GM23338 (cell line): ENCODE measurements around the gene PEDS1. TPM values are rescaled to one million over a fixed set of nuclear protein-coding genes. Genes with fewer than 3 reads are reported as not detected.

ENCODE experiments used
- ATAC-seq: fragments of 200-7000 bp; cut with Tn5 transposase; 3 replicates; pipeline ENCODE4 v1.9.1; 2020
- DNase-seq: peaks from one replicate; pipeline ENCODE4 v3.0.0-alpha.2; 2015; ENCODE audit warnings: low spot score
- H2AFZ ChIP-seq: fragments of 200-600 bp; sonication (generic); 2 replicates; pipeline ENCODE4 v1.8.0; 2016; ENCODE audit warnings: antibody characterized with exemption, mild to moderate bottlenecking, moderate library complexity
- H3F3A ChIP-seq: fragments of 200-600 bp; sonication (generic); replicated peaks from 2 replicates; pipeline ENCODE4 v1.8.0; 2017; ENCODE audit warnings: antibody characterized with exemption, mixed run types, low read depth
- H3K27ac ChIP-seq: fragments of 200-600 bp; sonication (generic); 2 replicates; pipeline ENCODE4 v1.6.1; 2016; ENCODE audit warnings: low read depth
- H3K27me3 ChIP-seq: fragments of 200-600 bp; sonication (generic); 2 replicates; pipeline ENCODE4 v1.8.0; 2016; ENCODE audit warnings: mild to moderate bottlenecking, mixed run types, moderate library complexity; ENCODE audit not compliant: insufficient read depth
- H3K36me3 ChIP-seq: fragments of 200-600 bp; sonication (generic); 2 replicates; pipeline ENCODE4 v1.8.0; 2016; ENCODE audit warnings: mild to moderate bottlenecking; ENCODE audit not compliant: insufficient read depth
- H3K4me1 ChIP-seq: fragments of 200-600 bp; sonication (generic); 2 replicates; pipeline ENCODE4 v1.8.0; 2016; ENCODE audit warnings: mild to moderate bottlenecking, moderate library complexity; ENCODE audit not compliant: insufficient read depth
- H3K4me2 ChIP-seq: fragments of 200-600 bp; sonication (generic); 2 replicates; pipeline ENCODE4 v1.7.1; 2017; ENCODE audit warnings: mixed run types
- H3K4me3 ChIP-seq: fragments of 200-600 bp; sonication (generic); 2 replicates; pipeline ENCODE4 v1.6.1; 2016; ENCODE audit warnings: mixed run types
- H3K79me2 ChIP-seq: fragments of 200-600 bp; sonication (generic); replicated peaks from 2 replicates; pipeline ENCODE4 v1.8.0; 2017; ENCODE audit warnings: mild to moderate bottlenecking; ENCODE audit not compliant: insufficient read depth
- H3K9me2 ChIP-seq: fragments of 200-600 bp; sonication (generic); 2 replicates; pipeline ENCODE4 v1.8.0; 2017; ENCODE audit not compliant: insufficient read depth
- H4K20me1 ChIP-seq: fragments of 200-600 bp; sonication (generic); replicated peaks from 2 replicates; pipeline ENCODE4 v1.8.0; 2017; ENCODE audit warnings: mild to moderate bottlenecking; ENCODE audit not compliant: insufficient read depth
- H3K27ac Mint-ChIP-seq: 2 replicates; pipeline ENCODE4 v1.8.0; 2020; ENCODE audit warnings: inconsistent platforms, mild to moderate bottlenecking, moderate library complexity, mixed read lengths
- H3K27me3 Mint-ChIP-seq: 3 replicates; pipeline ENCODE4 v1.8.0; 2022; ENCODE audit warnings: low read depth, mild to moderate bottlenecking, moderate library complexity, mixed read lengths, inconsistent platforms; ENCODE audit not compliant: insufficient read depth, poor library complexity
- H3K36me3 Mint-ChIP-seq: 3 replicates; pipeline ENCODE4 v1.8.0; 2021; ENCODE audit warnings: low read depth, mild to moderate bottlenecking, inconsistent platforms, moderate library complexity, mixed read lengths
- H3K4me1 Mint-ChIP-seq: 3 replicates; pipeline ENCODE4 v1.8.0; 2020; ENCODE audit warnings: mild to moderate bottlenecking, inconsistent platforms, mixed read lengths
- H3K4me3 Mint-ChIP-seq: 3 replicates; pipeline ENCODE4 v1.8.0; 2021; ENCODE audit warnings: moderate library complexity, mild to moderate bottlenecking, inconsistent platforms, mixed read lengths
- H3K9me3 Mint-ChIP-seq: 3 replicates; pipeline ENCODE4 v1.8.0; 2020; ENCODE audit warnings: moderate library complexity, mild to moderate bottlenecking, inconsistent platforms, mixed read lengths
- CREB1 ChIP-seq: fragments of 250-450 bp; sonication (Bioruptor Pico); IDR thresholded peaks from 2 replicates; pipeline ENCODE4 v1.5.0; 2020; ENCODE audit warnings: low read depth, mild to moderate bottlenecking, moderate library complexity
- EZH2 ChIP-seq: fragments of 200-600 bp; sonication (generic); IDR thresholded peaks from one replicate; pipeline ENCODE4 v1.8.0; 2017; ENCODE audit warnings: antibody characterized with exemption, mild to moderate bottlenecking, low read depth; ENCODE audit not compliant: unreplicated experiment
- EZH2phosphoT487 ChIP-seq: fragments of 200-600 bp; sonication (generic); IDR thresholded peaks from one replicate; pipeline ENCODE4 v1.8.1; 2018; ENCODE audit warnings: antibody characterized with exemption; ENCODE audit not compliant: unreplicated experiment
- JUNB ChIP-seq: IDR thresholded peaks from one replicate; pipeline ENCODE4 v1.6.1; 2016; ENCODE audit warnings: antibody characterized with exemption; ENCODE audit not compliant: unreplicated experiment
- NANOG ChIP-seq: IDR thresholded peaks from 2 replicates; pipeline ENCODE4 v1.6.1; 2016; ENCODE audit warnings: antibody characterized with exemption, borderline replicate concordance
- POLR2AphosphoS5 ChIP-seq: IDR thresholded peaks from 2 replicates; pipeline ENCODE4 v1.6.1; 2016; ENCODE audit warnings: antibody characterized with exemption, low read depth
- STAT1 ChIP-seq: IDR thresholded peaks from one replicate; pipeline ENCODE4 v1.6.1; 2016; ENCODE audit warnings: antibody characterized with exemption; ENCODE audit not compliant: unreplicated experiment
- ZNF114 ChIP-seq: fragments of 250-450 bp; sonication (Bioruptor Pico); IDR thresholded peaks from 2 replicates; pipeline ENCODE4 v1.5.0; 2020; ENCODE audit warnings: mild to moderate bottlenecking, moderate library complexity
- ZNF331 ChIP-seq: fragments of 250-450 bp; sonication (Bioruptor Pico); IDR thresholded peaks from 2 replicates; pipeline ENCODE4 v1.5.0; 2020; ENCODE audit warnings: low read depth, mild to moderate bottlenecking, moderate library complexity
- polyA plus RNA-seq: library from polyadenylated mRNA; unstranded; fragments of >200 nt; fragmentation: Nextera tagmentation; extraction: Ambion mirVana; gene quantifications from 2 replicates; pipeline ENCODE4 v1.2.1, GENCODE V29; 2016
- total RNA-seq: library from RNA; depleted of rRNA; stranded (reverse); fragments of >200 nt; shearing (Covaris generic); gene quantifications from 2 replicates; pipeline ENCODE4 v1.2.3, GENCODE V29; 2014
- TF ChIP-seq, protein P1 (sequence below): IDR thresholded peaks from 2 replicates; pipeline ENCODE4 v1.6.1; 2016; ENCODE audit warnings: antibody characterized with exemption
- TF ChIP-seq, protein P2 (sequence below): IDR thresholded peaks from one replicate; pipeline ENCODE4 v1.6.1; 2018; ENCODE audit warnings: antibody characterized with exemption; ENCODE audit not compliant: unreplicated experiment
- TF ChIP-seq, protein P3 (sequence below), 2 experiments: fragments of 200-600 bp in 1 of 2; sonication (generic) in 1 of 2; conservative IDR thresholded peaks; 2 replicates each; pipeline versions ENCODE4 v1.5.1 to v1.6.1; 2016 to 2017; ENCODE audit warnings: antibody characterized with exemption in 2 of 2, low read depth in 2 of 2, mild to moderate bottlenecking in 2 of 2, moderate library complexity in 1 of 2
- TF ChIP-seq, protein P4 (sequence below): fragments of 250-450 bp; sonication (Bioruptor Pico); IDR thresholded peaks from 2 replicates; pipeline ENCODE4 v1.5.0; 2020; ENCODE audit warnings: mild to moderate bottlenecking, moderate library complexity

Gene PEDS1
- total and polyA plus RNA-seq, 2 experiments from 2014 or later, result 34.5 to 43.6 TPM

DNA sequence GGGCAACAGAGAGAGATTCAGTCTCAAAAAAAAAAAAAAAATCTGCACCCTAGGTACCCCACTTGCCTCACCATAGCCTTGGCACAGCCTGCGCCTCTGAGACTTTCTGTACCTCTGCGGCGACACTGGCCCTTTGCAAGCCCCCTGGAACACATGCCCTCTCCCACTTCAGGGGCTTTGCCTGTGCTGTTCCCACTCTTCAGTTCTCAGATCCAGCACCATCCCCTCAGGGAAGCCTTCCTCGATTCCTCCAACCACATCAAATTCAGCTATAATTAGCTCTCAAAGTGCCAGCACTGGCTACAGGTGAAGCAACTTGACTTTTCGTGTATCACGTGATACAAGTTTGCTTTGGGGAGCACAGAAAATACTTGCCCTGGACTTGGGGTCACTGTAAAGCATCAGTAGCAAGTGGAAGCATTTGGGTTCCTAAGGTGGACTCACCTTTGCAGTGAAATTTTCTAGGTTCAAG lies 38.4 kb downstream of the PEDS1 start:
- ATAC-seq, result no peak
- H3K36me3 ChIP-seq, result no peaks in the 10 kb centered on the region

More for the DNA sequence above, 38.4 kb downstream of the PEDS1 start:
- H3K4me3 Mint-ChIP-seq, result peak overlapping the region; percentile 91
- peaks cover 39% of the 10 kb centered on the region for H3K4me1 Mint-ChIP-seq
- no peak overlapping the region; the same call in 1 of the 2 replicates for H2AFZ ChIP-seq
- H3K9me3 Mint-ChIP-seq, result no peaks in the 10 kb centered on the region
- H3K27ac Mint-ChIP-seq, result no peak overlapping the region
- H3K4me3 ChIP-seq, result peak overlapping the region; percentile 68
- H3F3A ChIP-seq, result peaks cover 3% of the 10 kb centered on the region
- peaks cover 22% of the 10 kb centered on the region for H4K20me1 ChIP-seq
- H3K27me3 ChIP-seq, result no peaks in the 10 kb centered on the region
- H3K79me2 ChIP-seq, result peaks cover 37% of the 10 kb centered on the region
- H3K9me2 ChIP-seq, result no peaks in the 10 kb centered on the region
- H3K36me3 Mint-ChIP-seq, result no peaks in the 10 kb centered on the region
- DNase-seq, result no peak
- peak overlapping the region; percentile 80 for H3K4me2 ChIP-seq
- peaks cover 9% of the 10 kb centered on the region for H3K27me3 Mint-ChIP-seq
- H3K27ac ChIP-seq, result no peak overlapping the region; the same call in 1 of the 2 replicates
- no peak for TF ChIP-seq ZNF114
- TF ChIP-seq STAT1, result no peak
- TF ChIP-seq CREB1 (CRISPR knock-in tag), result no peak
- TF ChIP-seq, protein P1, sequence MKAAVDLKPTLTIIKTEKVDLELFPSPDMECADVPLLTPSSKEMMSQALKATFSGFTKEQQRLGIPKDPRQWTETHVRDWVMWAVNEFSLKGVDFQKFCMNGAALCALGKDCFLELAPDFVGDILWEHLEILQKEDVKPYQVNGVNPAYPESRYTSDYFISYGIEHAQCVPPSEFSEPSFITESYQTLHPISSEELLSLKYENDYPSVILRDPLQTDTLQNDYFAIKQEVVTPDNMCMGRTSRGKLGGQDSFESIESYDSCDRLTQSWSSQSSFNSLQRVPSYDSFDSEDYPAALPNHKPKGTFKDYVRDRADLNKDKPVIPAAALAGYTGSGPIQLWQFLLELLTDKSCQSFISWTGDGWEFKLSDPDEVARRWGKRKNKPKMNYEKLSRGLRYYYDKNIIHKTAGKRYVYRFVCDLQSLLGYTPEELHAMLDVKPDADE, result no peak
- TF ChIP-seq, protein P2, sequence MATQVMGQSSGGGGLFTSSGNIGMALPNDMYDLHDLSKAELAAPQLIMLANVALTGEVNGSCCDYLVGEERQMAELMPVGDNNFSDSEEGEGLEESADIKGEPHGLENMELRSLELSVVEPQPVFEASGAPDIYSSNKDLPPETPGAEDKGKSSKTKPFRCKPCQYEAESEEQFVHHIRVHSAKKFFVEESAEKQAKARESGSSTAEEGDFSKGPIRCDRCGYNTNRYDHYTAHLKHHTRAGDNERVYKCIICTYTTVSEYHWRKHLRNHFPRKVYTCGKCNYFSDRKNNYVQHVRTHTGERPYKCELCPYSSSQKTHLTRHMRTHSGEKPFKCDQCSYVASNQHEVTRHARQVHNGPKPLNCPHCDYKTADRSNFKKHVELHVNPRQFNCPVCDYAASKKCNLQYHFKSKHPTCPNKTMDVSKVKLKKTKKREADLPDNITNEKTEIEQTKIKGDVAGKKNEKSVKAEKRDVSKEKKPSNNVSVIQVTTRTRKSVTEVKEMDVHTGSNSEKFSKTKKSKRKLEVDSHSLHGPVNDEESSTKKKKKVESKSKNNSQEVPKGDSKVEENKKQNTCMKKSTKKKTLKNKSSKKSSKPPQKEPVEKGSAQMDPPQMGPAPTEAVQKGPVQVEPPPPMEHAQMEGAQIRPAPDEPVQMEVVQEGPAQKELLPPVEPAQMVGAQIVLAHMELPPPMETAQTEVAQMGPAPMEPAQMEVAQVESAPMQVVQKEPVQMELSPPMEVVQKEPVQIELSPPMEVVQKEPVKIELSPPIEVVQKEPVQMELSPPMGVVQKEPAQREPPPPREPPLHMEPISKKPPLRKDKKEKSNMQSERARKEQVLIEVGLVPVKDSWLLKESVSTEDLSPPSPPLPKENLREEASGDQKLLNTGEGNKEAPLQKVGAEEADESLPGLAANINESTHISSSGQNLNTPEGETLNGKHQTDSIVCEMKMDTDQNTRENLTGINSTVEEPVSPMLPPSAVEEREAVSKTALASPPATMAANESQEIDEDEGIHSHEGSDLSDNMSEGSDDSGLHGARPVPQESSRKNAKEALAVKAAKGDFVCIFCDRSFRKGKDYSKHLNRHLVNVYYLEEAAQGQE, result no peak
- TF ChIP-seq NANOG, result no peak
- TF ChIP-seq JUNB, result no peak
- no peak for TF ChIP-seq ZNF331 (CRISPR knock-in tag)
- no peak for TF ChIP-seq EZH2
- TF ChIP-seq, protein P3, sequence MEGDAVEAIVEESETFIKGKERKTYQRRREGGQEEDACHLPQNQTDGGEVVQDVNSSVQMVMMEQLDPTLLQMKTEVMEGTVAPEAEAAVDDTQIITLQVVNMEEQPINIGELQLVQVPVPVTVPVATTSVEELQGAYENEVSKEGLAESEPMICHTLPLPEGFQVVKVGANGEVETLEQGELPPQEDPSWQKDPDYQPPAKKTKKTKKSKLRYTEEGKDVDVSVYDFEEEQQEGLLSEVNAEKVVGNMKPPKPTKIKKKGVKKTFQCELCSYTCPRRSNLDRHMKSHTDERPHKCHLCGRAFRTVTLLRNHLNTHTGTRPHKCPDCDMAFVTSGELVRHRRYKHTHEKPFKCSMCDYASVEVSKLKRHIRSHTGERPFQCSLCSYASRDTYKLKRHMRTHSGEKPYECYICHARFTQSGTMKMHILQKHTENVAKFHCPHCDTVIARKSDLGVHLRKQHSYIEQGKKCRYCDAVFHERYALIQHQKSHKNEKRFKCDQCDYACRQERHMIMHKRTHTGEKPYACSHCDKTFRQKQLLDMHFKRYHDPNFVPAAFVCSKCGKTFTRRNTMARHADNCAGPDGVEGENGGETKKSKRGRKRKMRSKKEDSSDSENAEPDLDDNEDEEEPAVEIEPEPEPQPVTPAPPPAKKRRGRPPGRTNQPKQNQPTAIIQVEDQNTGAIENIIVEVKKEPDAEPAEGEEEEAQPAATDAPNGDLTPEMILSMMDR (conservative IDR thresholded peaks at IDR 0.05; ENCODE audit: low read depth in 2 of 2), result no peak
- TF ChIP-seq, protein P4, sequence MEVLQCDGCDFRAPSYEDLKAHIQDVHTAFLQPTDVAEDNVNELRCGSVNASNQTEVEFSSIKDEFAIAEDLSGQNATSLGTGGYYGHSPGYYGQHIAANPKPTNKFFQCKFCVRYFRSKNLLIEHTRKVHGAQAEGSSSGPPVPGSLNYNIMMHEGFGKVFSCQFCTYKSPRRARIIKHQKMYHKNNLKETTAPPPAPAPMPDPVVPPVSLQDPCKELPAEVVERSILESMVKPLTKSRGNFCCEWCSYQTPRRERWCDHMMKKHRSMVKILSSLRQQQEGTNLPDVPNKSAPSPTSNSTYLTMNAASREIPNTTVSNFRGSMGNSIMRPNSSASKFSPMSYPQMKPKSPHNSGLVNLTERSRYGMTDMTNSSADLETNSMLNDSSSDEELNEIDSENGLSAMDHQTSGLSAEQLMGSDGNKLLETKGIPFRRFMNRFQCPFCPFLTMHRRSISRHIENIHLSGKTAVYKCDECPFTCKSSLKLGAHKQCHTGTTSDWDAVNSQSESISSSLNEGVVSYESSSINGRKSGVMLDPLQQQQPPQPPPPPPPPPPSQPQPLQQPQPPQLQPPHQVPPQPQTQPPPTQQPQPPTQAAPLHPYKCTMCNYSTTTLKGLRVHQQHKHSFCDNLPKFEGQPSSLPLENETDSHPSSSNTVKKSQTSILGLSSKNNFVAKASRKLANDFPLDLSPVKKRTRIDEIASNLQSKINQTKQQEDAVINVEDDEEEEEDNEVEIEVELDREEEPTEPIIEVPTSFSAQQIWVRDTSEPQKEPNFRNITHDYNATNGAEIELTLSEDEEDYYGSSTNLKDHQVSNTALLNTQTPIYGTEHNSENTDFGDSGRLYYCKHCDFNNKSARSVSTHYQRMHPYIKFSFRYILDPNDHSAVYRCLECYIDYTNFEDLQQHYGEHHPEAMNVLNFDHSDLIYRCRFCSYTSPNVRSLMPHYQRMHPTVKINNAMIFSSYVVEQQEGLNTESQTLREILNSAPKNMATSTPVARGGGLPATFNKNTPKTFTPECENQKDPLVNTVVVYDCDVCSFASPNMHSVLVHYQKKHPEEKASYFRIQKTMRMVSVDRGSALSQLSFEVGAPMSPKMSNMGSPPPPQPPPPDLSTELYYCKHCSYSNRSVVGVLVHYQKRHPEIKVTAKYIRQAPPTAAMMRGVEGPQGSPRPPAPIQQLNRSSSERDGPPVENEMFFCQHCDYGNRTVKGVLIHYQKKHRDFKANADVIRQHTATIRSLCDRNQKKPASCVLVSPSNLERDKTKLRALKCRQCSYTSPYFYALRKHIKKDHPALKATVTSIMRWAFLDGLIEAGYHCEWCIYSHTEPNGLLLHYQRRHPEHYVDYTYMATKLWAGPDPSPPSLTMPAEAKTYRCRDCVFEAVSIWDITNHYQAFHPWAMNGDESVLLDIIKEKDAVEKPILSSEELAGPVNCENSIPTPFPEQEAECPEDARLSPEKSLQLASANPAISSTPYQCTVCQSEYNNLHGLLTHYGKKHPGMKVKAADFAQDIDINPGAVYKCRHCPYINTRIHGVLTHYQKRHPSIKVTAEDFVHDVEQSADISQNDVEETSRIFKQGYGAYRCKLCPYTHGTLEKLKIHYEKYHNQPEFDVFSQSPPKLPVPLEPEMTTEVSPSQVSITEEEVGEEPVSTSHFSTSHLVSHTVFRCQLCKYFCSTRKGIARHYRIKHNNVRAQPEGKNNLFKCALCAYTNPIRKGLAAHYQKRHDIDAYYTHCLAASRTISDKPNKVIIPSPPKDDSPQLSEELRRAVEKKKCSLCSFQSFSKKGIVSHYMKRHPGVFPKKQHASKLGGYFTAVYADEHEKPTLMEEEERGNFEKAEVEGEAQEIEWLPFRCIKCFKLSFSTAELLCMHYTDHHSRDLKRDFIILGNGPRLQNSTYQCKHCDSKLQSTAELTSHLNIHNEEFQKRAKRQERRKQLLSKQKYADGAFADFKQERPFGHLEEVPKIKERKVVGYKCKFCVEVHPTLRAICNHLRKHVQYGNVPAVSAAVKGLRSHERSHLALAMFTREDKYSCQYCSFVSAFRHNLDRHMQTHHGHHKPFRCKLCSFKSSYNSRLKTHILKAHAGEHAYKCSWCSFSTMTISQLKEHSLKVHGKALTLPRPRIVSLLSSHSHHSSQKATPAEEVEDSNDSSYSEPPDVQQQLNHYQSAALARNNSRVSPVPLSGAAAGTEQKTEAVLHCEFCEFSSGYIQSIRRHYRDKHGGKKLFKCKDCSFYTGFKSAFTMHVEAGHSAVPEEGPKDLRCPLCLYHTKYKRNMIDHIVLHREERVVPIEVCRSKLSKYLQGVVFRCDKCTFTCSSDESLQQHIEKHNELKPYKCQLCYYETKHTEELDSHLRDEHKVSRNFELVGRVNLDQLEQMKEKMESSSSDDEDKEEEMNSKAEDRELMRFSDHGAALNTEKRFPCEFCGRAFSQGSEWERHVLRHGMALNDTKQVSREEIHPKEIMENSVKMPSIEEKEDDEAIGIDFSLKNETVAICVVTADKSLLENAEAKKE (CRISPR knock-in tag), result no peak
- no peak for TF ChIP-seq EZH2phosphoT487
- no peak for TF ChIP-seq POLR2AphosphoS5
- peaks cover 32% of the 10 kb centered on the region for H3K4me1 ChIP-seq
